NCI-H2196 (cell line): ENCODE results near the gene IMPACT.
A peak's percentile ranks its signal among the peaks of the same experiment; 100 is the strongest.

Source experiments
- DNase-seq: peaks from one replicate; lab custom pipeline; 2025; ENCODE audit not compliant: unreplicated experiment; lab: John Stamatoyannopoulos, UW

The IMPACT gene, protein sequence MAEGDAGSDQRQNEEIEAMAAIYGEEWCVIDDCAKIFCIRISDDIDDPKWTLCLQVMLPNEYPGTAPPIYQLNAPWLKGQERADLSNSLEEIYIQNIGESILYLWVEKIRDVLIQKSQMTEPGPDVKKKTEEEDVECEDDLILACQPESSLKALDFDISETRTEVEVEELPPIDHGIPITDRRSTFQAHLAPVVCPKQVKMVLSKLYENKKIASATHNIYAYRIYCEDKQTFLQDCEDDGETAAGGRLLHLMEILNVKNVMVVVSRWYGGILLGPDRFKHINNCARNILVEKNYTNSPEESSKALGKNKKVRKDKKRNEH

DNA sequence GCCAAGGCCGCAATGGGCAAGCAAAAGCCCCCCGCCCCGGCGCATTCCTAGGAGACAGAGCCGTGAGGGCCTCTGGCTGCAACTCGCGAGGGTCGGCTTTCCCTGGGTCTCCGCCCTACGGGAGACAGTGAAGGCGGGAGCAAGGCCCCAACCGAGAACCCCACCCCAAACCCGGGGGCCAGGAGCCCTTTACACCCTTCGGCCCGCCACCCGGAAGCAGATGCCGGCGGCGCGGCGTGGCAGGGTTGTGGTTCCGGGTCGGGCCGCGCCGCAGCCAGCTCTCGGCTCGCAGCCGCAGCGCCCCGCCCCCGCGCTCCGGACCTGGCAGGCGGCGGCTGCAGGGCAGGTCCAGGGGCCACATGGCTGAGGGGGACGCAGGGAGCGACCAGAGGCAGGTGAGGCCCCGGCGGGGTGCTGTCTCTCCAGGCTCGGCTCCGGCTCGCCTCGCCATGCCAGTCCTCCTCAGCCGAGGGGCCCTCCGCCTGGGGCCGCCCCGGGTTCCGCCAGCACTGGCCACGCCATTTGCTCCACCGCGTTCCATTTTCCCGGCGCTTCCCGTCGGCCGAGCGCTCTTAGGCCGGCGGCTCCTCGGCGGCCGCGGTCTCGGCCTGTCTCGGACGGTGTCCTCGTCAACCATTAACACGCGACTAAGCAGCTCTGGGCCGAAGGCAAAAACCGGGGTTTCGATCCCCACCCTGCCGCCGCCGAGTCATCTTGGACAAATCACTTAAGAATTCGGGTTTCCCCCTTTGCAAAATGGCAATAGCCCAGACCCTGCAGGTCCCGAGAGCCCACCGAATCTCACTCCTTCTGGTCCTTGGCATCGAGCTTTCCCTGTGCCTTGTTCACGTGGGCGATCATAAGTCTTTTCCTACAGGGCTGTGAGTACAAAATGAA is at the start of gene IMPACT:
IMPACT (plus strand) TSS at position 273 of the 897 bp plus-strand sequence; CDS start at position 360, 87 bp downstream.
- peak; percentile 67 for DNase-seq

DNA sequence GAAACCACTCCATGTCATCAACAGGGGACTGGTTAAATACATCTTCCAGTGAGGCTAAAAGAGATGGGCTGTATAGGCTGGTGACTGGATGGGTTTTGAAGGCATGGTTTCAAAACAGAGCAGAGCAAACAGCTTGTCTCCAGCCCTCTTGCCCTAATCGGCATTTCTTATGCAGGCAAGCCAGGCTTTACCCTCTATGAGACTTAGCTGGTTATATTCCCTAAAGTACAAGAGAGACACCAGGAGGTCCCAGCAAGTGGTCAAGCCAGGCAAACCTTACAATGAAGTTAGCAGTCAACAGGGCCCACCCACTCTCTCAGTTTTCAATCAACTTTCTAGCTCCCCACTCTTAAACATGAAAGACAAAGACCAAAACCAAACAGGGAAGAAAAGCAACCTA is 47.9 kb upstream of the IMPACT start:
- DNase-seq, result no peak

DNA sequence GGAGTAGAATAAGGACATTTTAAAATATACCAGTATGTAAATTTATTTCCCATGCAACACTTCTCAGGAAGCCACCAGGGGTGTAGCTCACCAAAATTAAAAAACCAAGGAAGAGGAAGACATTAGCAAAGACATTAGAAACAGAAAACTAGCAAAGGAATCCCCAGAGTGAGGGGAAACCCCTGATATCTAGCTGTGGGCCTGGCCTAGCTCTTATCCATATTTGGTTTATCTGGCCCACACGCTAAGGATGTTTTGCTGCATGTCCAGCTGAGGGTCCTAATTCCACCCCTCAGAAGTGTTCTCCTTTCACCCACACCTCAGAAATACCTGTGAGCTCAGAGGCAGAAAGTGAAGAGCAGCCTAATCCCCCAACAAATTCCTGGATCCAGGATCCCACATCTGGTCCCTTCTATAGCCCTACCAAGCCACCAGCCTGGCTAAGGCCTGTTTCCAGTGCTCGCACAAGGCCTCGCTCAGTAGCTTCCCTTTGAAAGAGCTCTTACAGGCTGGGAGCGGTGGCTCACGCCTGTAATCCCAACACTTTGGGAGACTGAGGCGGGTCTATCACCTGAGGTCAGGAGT is 46.2 kb upstream of the IMPACT start:
- no peak for DNase-seq

DNA sequence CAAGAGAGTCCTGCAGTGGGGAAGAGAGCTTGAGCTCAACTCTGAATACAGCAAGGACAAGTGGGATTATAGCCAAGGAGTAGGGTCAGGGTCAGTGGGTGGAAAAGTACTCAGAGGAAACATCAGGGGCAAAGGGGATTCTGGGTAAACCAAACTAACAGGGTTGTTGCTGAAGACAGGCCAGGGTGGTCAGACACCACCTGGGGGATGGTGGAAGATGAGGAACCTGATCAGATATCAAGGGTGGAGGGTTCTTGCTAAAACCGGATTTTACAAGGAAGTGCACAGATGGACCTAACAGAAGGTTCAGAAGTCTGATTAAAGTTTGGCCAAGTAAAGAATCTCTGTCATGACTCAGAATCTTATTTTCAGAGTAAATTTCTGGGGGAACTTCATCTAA is 45.3 kb upstream of the IMPACT start:
- DNase-seq, result no peak

DNA sequence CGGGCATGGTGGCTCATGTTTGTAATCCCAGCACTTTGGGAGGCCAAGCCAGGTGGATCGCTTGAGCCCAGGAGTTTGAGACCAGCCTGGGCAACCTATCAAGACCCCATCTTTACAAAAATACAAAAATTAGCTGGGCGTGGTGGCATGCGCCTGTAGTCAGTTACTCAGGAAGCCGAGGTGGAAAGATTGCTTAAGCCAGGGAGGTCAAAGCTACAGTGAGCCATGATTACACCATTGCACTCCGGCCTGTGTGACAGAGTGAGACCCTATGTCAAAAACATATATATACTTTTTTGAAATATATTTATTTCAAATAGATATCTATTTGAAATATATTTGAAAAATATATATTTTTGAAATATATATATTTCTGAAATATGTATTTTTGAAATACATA is 39.8 kb upstream of the IMPACT start:
- DNase-seq, result no peak

DNA sequence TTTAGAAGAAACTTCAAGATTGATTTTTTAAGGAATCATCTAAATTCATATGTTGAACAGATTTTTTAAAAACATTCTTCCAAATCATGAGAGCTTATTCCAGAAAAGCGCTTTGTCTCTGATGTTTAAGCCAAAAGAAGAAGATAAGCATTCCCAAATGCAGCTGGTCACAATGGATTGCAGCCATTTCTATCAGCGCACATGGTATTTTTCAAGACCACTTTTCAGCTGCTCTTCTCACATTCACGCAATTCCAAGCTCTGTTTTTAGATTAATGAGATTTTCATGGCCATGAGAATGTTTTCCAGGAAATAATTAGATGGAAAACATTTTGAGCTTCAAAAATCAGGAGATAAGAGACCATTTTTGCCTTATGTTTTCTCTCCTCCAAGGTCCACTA is 37.5 kb upstream of the IMPACT start:
- no peak for DNase-seq

DNA sequence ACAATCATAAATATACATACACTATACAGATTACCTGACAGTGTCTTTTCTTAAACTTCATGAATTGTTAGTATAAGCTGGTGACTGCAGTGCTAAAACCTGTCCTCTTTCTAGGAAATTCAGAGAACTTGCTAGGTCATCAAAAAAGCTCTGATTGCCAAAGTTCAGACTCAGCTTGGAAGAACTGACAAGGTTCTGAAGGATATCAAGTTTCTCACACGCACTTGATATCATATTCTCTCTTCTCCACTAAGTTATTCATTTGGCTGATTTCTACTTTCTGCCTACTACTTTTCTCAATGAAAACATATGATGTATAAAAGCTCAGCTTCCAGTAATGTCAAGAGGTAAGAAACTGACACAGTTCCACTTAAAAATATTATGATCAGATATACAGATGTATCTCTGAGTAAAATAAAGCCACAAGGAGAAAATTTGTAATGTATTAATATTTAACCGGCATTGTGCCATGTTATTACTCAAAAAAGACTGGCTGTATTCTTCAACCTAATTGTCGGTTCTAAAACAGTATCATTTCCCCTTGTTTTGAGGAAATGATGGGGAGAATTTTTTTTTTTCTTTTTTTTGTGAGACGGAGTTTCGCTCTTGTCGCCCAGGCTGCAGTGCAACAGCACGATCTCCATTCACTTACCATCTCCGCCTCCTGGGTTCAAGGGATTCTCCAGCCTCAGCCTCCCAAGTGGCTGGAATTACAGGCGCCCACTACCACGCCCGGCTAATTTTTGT is 31.2 kb upstream of the IMPACT start:
- no peak for DNase-seq

DNA sequence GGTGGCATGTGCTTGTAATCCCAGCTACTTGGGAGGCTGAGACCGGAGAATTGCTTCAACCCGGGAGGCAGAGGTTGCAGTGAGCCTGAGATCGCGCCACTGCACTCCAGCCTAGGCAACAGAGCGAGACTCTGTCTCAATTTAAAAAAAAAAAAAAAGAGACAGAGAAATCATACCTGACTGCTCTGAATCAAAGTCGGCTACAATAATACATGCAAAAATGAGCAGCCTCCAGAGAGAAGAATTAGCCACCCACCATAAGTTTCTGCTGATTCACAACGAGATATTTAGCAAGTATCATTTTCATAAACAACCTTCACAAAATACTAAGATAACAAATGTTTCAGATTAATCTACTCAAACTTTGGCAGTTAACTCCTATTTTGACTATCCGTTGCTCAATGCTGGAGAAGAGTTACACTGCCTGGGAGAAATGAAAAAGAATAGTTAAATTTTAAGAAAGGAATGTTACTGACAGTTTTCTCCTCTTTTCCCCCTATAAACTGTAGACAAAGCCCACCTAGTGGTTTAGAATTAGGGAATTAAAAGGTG is 30.3 kb upstream of the IMPACT start:
- no peak for DNase-seq

DNA sequence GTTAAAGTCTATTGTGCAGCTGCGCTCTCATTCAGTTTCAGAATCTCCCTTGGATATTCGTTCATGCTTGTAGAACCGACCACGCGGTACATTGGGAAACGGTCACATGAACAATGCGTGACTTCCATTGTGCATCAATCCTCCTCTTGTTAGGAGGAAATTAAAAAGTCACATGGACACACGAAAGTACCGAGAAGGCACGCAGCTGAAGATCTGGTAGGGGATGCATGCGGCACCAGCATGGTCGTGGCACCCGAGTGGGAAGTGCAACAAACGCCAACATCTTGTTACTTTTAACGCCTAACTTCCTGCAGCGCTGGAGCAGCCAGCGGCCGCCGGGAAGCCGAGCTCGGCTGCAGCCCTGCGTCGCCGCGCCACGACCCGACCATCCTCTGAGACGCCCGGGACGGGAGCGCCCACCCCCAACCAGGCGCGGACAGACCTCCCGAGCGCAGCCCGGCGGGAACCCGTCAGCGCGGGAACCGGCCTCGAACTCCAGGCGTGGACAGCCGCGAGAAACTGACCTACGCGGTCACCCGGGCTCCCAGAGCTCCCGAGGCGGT is 29.3 kb upstream of the IMPACT start:
- peak; percentile 59 for DNase-seq

DNA sequence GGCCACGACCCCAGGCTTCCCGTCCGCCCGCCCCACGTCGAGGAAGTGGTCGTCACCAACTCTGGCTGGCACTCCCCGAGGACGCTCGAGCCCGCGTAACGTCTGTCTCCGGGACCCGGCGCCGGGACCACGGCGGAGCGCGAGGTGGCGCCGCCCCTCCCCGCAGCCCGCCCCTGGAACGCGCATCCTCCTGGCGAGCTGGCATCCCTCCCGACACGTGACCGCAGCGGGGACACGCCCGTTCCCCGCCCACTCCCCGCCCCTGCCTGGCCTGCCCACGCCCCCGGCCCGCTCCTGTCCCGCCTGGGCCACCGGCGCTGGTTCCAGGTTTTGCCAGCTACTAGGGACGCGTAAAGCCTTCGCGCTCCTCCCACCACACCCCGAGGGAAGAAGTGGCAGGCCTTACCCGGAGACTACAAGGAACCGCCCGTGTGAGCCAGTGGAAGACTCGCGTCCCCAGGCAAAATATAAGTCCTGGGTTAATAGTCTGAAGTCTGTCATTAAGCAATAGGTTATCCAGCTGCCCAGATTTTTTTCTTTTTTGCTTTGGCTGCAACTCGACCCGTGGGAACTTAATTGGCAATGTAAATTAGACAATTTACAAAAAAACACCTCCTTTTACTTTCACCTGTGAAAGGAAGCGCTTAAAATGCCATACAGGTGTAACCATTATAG is 28.6 kb upstream of the IMPACT start, which contains the start of gene OSBPL1A:
OSBPL1A (minus strand) TSS at position 131 of the 675 bp plus-strand sequence. CDS start 20,291 bp downstream, outside the sequence.
- DNase-seq, result peak; percentile 93

DNA sequence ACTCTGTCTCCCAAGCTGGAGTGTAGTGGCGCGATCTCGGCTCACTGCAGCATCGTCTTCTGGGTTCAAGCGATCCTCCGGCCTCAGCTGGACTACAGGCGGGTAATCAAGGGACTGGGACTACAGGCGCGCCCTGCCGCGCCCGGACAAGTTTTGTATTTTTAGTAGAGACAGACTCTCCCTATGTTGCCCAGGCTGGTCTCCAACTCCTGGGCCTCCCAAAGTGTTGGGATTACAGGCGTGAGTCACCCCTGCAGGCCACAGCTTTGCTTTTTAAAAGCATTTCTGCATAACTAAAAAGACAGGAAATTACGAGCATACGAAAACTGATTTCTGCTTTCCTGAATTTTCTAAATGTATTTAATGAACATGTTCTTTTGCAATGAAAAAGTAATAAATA is 27.9 kb upstream of the IMPACT start:
- no peak for DNase-seq

DNA sequence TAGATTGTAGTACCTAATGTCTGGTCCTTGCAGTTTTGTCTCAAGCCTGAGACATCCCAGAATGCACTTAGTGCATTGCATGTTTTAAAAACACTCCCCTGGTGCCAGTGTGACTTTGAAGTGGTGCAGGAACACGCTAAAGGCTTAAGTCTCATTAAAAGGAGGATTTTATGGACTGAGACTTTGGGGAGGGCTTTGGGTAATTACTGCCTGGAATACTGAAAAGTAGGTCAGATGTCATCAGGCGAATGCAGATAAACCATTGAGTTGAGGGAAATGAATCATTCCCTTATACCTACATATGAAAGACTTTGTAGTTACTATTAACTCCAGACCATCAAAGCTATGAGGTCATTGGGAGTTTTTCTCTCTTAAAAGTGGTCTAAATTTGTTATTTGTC is 25.9 kb upstream of the IMPACT start:
- no peak for DNase-seq

DNA sequence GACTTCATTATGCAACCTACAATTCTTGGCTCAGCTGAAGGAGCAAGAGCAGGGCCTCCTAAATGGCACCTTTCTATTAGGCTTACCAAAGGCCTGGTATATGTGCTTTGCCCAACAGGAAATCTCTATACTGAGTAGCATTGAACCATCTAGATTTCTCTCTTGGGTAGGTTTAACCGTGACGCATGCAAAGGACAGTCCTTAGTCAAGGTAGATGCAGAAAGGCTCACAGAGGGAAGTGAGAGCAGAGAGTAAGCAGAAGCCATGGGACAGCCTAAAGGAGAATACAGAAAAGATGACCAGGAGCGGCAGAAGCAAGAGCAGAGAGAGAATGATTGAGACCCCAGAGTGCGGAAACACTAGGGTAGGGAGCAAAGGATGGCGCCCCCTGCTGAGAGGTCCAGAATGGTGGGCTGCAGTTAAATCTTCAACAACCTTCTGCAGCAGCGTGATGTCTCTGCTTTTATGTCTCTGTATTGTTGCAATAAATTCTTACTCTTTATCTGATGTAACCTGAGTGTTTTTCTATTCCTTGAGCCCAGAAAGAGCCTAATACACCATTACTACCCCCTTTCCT is 24.2 kb upstream of the IMPACT start:
- DNase-seq, result no peak

DNA sequence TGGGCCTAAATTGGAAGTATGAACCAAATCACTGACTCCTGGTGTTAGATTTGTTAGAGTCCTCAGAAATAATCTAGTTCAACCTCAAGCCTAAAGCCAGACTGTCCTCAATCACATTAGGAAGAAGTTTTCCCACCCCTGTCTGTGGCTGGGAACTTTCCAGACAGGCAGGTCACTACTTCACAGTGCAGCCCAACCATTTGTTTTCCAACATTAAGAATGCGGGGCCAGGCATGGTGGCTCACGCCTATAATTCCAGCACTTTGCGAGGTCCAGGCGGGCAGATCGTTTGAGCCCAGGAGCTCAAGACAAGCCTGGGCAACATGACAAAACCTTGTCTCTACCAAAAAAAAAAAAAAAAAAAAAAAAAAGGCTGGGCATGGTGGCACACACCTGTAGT is 23.4 kb upstream of the IMPACT start:
- DNase-seq, result no peak

DNA sequence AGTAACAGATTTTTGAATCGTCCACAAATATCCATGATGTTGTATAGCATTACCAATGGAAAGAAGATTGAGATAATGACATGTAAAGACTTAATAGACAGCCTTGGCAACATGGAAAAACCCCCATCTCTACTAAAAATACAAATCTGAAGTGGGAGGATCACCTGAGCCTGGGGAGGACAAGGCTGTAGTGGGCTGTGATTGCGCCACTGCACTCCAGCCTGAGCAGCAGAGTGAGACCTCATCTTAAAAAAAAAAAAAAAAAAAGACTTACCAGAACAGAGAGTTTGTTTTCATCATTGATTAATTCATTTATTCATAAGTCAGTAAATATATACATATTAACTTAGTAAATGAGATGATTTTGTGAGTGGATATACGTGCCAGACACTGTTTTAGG is 21.9 kb upstream of the IMPACT start:
- DNase-seq, result no peak

DNA sequence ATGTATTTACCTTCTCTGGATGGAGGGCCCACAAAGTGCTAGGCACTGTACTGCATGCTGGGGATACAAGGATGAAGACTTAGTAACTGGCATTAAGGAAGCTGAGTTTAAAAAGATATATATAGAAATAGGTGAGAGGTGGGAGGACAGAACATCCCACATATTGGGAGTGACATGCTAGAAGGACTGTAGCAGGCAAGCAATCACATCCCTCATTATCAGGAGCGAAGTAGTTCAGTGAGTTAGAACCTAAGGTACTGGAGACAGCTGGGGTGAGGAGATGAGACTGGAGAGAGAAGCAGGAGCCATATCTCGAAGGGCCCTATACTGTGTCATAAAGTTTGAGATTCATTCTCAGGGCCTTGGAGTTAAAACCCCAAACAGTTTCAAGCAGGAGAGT is 18.0 kb upstream of the IMPACT start:
- DNase-seq, result no peak

DNA sequence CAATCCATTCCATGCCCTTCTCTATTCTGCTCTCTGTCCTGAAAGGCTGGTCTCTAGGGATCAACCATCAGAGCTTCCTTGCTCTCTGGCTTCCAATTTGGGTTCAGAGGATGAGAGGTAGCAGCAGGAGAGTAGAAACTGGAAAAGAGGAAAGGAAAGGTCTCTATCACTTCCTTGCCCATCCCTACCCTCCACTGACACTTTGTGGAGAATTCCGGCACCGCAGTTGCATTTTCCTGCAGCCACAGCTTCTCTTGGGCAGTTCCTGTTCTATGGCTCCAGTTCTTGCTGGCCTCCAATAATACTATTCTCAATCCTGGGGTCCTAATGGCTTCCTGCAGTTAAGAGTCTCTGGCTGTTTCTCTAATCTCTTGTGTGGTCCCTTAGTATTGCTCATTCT is 13.3 kb upstream of the IMPACT start:
- no peak for DNase-seq

DNA sequence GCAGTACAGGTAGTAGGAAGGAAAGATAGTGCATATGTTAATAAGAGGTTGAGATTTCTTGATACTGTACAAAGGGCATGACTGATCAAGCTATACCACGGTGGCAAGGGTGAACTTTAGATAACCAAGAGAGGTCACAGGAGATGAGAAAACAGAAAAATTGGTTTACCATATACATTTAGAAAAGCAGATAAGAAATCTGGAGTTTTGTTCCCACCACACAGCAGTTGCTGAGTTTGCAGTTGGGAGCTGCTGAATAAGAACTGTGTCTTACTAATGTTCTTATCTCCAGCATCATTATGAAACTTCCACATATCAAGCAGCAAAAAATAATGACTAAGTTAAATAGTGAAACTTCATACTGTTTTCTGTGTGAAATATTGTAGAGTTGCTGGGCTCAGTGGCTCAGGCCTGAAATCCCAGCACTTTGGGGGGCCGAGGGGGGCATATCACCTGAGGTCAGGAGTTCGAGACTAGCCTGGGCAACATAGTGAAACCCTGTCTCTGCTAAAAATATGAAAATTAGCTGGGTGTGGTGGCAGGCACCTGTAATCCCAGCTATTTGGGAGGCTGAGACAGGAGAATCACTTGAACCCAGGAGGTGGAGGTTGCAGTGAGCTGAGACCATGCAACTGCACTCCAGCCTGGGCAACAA is 12.0 kb upstream of the IMPACT start:
- DNase-seq, result no peak

DNA sequence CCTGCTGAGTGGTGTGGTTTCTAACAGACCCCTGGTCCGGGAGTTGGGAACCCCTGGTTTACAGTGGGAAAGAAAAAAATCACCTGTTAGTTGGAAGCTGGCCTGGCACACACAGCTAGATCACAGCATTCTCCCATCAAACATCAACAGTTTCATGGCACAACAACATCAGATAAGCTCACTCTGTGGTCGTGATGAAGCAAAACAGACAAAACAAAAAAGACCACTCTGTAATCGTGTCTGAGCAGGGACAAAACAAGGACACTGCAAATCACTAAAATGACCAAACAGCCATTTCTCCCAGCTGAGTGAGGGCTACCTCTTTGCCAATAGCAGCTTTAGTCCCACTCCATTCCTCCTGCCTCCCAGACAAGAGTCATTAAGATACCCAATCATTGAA is 9.0 kb upstream of the IMPACT start:
- DNase-seq, result no peak
